HepG2 (cell line): ENCODE data around the gene BZW1. TPM values are rescaled to one million over a fixed set of nuclear protein-coding genes. Genes with fewer than 3 reads are reported as not detected.

Source experiments
- ATAC-seq: fragments of 200-7000 bp; cut with Tn5 transposase; 3 replicates; pipeline ENCODE4 v1.9.1; 2020; ENCODE audit warnings: mild to moderate bottlenecking, moderate library complexity
- BruUV-seq: library from RNA; stranded (reverse); fragments of 400-500 nt; replicated peaks from 2 replicates; lab custom pipeline; 2021; lab: Mats Ljungman, UMichigan
- CTCF ChIA-PET: fragments of 300-600 bp; formaldehyde crosslinking; extraction: SDS; loops from one replicate; lab custom pipeline; 2021; ENCODE audit warnings: low total read pairs, inconsistent platforms, low intra/inter-chr PET ratio; lab: Yijun Ruan, JAX
- POLR2A ChIA-PET: fragments of 350-600 bp; sonication (Branson Sonifier 250); formaldehyde crosslinking; loops from one replicate; lab custom pipeline; 2020; ENCODE audit warnings: antibody characterized with exemption, inconsistent platforms; lab: Yijun Ruan, JAX
- DNase-seq: peaks from one replicate; pipeline ENCODE4 v3.0.0-alpha.2; 2015; ENCODE audit warnings: low spot score
- FAIRE-seq: peaks from 3 replicates; lab custom pipeline; 2011; peaks lifted over from hg19 to GRCh38; lab: Jason Lieb, UNC
- H2AFZ ChIP-seq: one replicate; pipeline ENCODE4 v1.6.1; 2011; ENCODE audit warnings: low read length, inconsistent platforms
- H3K27ac ChIP-seq: fragments of 300-600 bp; 3 replicates; pipeline ENCODE4 v1.8.0; 2011; ENCODE audit warnings: mixed run types, mild to moderate bottlenecking, mixed read lengths, low read length, inconsistent platforms; ENCODE audit not compliant: insufficient read depth; ENCODE audit errors: extremely low read length
- H3K27me3 ChIP-seq, 2 experiments: fragments of 200-600 bp in 1 of 2; 2 replicates in 1 of 2; 3 replicates in 1 of 2; pipeline versions ENCODE4 v1.6.0 to v1.8.0; 2011; ENCODE audit warnings: low read length in 2 of 2, mild to moderate bottlenecking in 2 of 2, moderate library complexity in 2 of 2, inconsistent platforms in 1 of 2; ENCODE audit not compliant: insufficient read depth in 2 of 2, control insufficient read depth in 1 of 2
- H3K36me3 ChIP-seq, 2 experiments: fragments of 200-600 bp in 1 of 2; replicated peaks in 1 of 2; 2 replicates in 1 of 2; 3 replicates in 1 of 2; pipeline versions ENCODE4 v1.5.1 to v1.8.0; 2011; ENCODE audit warnings: low read length in 2 of 2, inconsistent platforms in 1 of 2; ENCODE audit not compliant: insufficient read depth in 2 of 2, control insufficient read depth in 1 of 2
- H3K4me1 ChIP-seq: 2 replicates; pipeline ENCODE4 v1.5.1; 2012; ENCODE audit warnings: low read length, inconsistent platforms; ENCODE audit not compliant: insufficient read depth
- H3K4me2 ChIP-seq: 2 replicates; pipeline ENCODE4 v1.6.0; 2011; ENCODE audit warnings: low read depth, low read length, inconsistent platforms
- H3K4me3 ChIP-seq, 3 experiments: fragments of 200-600 bp in 1 of 3; sonication (generic), shearing (Covaris generic) in 1 of 3; replicated peaks in 1 of 3; 2 replicates each; pipeline ENCODE4 v1.5.1; 2011 to 2016; ENCODE audit warnings: low read length in 3 of 3, inconsistent platforms in 2 of 3, low read depth in 2 of 3, mild to moderate bottlenecking in 2 of 3, control low read depth in 1 of 3, mixed read lengths in 1 of 3; ENCODE audit not compliant: insufficient read depth in 1 of 3
- H3K79me2 ChIP-seq: one replicate; pipeline ENCODE4 v1.6.1; 2011; ENCODE audit warnings: low read length, inconsistent platforms; ENCODE audit not compliant: insufficient read depth
- H3K9ac ChIP-seq: 2 replicates; pipeline ENCODE4 v1.6.0; 2011; ENCODE audit warnings: mild to moderate bottlenecking, low read depth, low read length, inconsistent platforms; ENCODE audit not compliant: insufficient read depth
- H3K9me3 ChIP-seq: 2 replicates; pipeline ENCODE4 v1.5.1; 2012; ENCODE audit warnings: mild to moderate bottlenecking, low read length
- H4K20me1 ChIP-seq: 2 replicates; pipeline ENCODE4 v1.6.0; 2011; ENCODE audit warnings: inconsistent platforms, mild to moderate bottlenecking, low read length, moderate library complexity; ENCODE audit not compliant: insufficient read depth
- ATF4 ChIP-seq, 2 experiments: fragments of 450-650 bp in 1 of 2; sonication (generic) in 1 of 2; formaldehyde crosslinking; IDR thresholded peaks; 2 replicates each; pipeline versions ENCODE4 v1.5.0 to v1.8.0; 2020 to 2022; ENCODE audit warnings: mild to moderate bottlenecking in 1 of 2, missing genetic modification reagents in 1 of 2
- CBFB ChIP-seq: sonication (generic); formaldehyde crosslinking; IDR thresholded peaks from 2 replicates; pipeline ENCODE4 v1.4.0; 2020; ENCODE audit warnings: missing genetic modification reagents
- CHD4 ChIP-seq: fragments of 200-600 bp; sonication (generic); IDR thresholded peaks from 2 replicates; pipeline ENCODE4 v1.7.0; 2017; ENCODE audit warnings: mild to moderate bottlenecking, low read length, borderline replicate concordance
- FOSL2 ChIP-seq: sonication (generic); formaldehyde crosslinking; IDR thresholded peaks from 2 replicates; pipeline ENCODE4 v1.4.0; 2020; ENCODE audit warnings: missing genetic modification reagents
- GRHL1 ChIP-seq: sonication (generic); formaldehyde crosslinking; conservative IDR thresholded peaks from 2 replicates; pipeline ENCODE4 v1.8.0; 2022; ENCODE audit warnings: missing genetic modification reagents
- PPARG ChIP-seq: conservative IDR thresholded peaks from 2 replicates; pipeline ENCODE4 v1.6.1; 2016; ENCODE audit warnings: missing biosample characterization, missing genetic modification reagents
- RARG ChIP-seq: sonication (generic); formaldehyde crosslinking; IDR thresholded peaks from 2 replicates; pipeline ENCODE4 v1.4.0; 2020; ENCODE audit warnings: low read depth, mild to moderate bottlenecking, missing genetic modification reagents
- TBX3 ChIP-seq: fragments of 450-650 bp; IDR thresholded peaks from 2 replicates; pipeline ENCODE4 v1.6.1; 2017; ENCODE audit warnings: antibody characterized with exemption, mild to moderate bottlenecking, inconsistent platforms, borderline replicate concordance
- ZFP82 ChIP-seq: sonication (generic); formaldehyde crosslinking; IDR thresholded peaks from 2 replicates; pipeline ENCODE4 v1.5.1; 2020; ENCODE audit warnings: mild to moderate bottlenecking, missing genetic modification reagents, borderline replicate concordance
- ZNF230 ChIP-seq: sonication (generic); formaldehyde crosslinking; IDR thresholded peaks from 2 replicates; pipeline ENCODE4 v1.4.0; 2020; ENCODE audit warnings: mild to moderate bottlenecking, missing genetic modification reagents
- ZNF326 ChIP-seq: sonication (generic); formaldehyde crosslinking; IDR thresholded peaks from 2 replicates; pipeline ENCODE4 v1.4.0; 2020; ENCODE audit warnings: missing genetic modification reagents, borderline replicate concordance
- ZNF362 ChIP-seq: sonication (generic); formaldehyde crosslinking; IDR thresholded peaks from 2 replicates; pipeline ENCODE4 v1.4.0; 2020; ENCODE audit warnings: missing genetic modification reagents, mild to moderate bottlenecking, borderline replicate concordance
- ZNF432 ChIP-seq: sonication (generic); formaldehyde crosslinking; IDR thresholded peaks from 2 replicates; pipeline ENCODE4 v1.5.0; 2020; ENCODE audit warnings: missing genetic modification reagents, mild to moderate bottlenecking, borderline replicate concordance
- ZNF614 ChIP-seq: IDR thresholded peaks from 2 replicates; pipeline ENCODE4 v1.6.1; 2018; ENCODE audit warnings: missing biosample characterization, missing genetic modification reagents, inconsistent platforms, borderline replicate concordance
- ZNF652 ChIP-seq: IDR thresholded peaks from 2 replicates; pipeline ENCODE4 v1.6.1; 2016; ENCODE audit warnings: low read depth, borderline replicate concordance
- ZNF766 ChIP-seq: sonication (generic); formaldehyde crosslinking; IDR thresholded peaks from 2 replicates; pipeline ENCODE4 v1.5.0; 2020; ENCODE audit warnings: missing genetic modification reagents, borderline replicate concordance
- ZNF776 ChIP-seq: sonication (generic); formaldehyde crosslinking; IDR thresholded peaks from 2 replicates; pipeline ENCODE4 v1.4.0; 2020; ENCODE audit warnings: mild to moderate bottlenecking, missing genetic modification reagents
- WGBS: methylation state at CpG from one replicate; pipeline ENCODE4 v1.1.6; 2017; ENCODE audit warnings: low lambda C conversion rate; 5-methylcytosine and 5-hydroxymethylcytosine counted together
- in situ Hi-C: cut with HindIII; loops from 2 replicates; pipeline ENCODE4 v1.10.0; 2017; ENCODE audit warnings: low pct_unique_long_range_greater_than_20kb; ENCODE audit not compliant: extremely low pct_ligation_motif_present
- intact Hi-C: fragments of 100-400 bp; cut with micrococcal nuclease; formaldehyde crosslinking; loops from one replicate; pipeline ENCODE4 v1.10.0; 2022; ENCODE audit not compliant: unreplicated experiment
- polyA plus RNA-seq, 8 experiments: library from polyadenylated mRNA; depleted of rRNA in 3 of 8; stranded (reverse) in 7 of 8; unstranded in 1 of 8; fragments of >200 nt; fragmentation: Illumina TruSeq in 4 of 8; extraction: Trizol in 4 of 8; gene quantifications; 2 replicates each; pipeline versions ENCODE4 v1.2.1 to v1.2.3, GENCODE V29; 2011 to 2016; ENCODE audit warnings: low read depth in 4 of 8, missing spikeins in 1 of 8, mixed read lengths in 1 of 8; ENCODE audit not compliant: insufficient read depth in 1 of 8
- total RNA-seq, 5 experiments: library from RNA; depleted of rRNA; stranded (reverse); fragments of >200 nt; fragmentation: Illumina TruSeq; extraction: Trizol; gene quantifications; 2 replicates each; pipeline ENCODE4 v1.2.3, GENCODE V29; 2016; ENCODE audit warnings: low read depth in 1 of 5

Gene BZW1
- total and polyA plus RNA-seq, 2 of the 13 experiments (the other 11 are each of a cell fraction or from before 2014, with no cell fraction given): 106 to 384 TPM

GRCh38 chr2:200809506-200810251 is 2.0 kb upstream of the BZW1 start (continued):
- TF ChIP-seq ZNF362 (no peak), ZNF776 (CRISPR knock-in tag) (no peak), ZNF230 (no peak), ZNF766 (CRISPR knock-in tag) (no peak), CHD4 (peak; percentile 84; the same call in 1 of the 2 replicates), RARG (CRISPR knock-in tag) (no peak)
- TF ChIP-seq, all 625 proteins: peak for 6

- POLR2A ChIA-PET: interaction anchor here (0.7 to 2.5 kb wide), 17 partner anchors 11 to 423 kb away, joined by 3 to 25 read pairs (median 5); partner anchors contain the start of genes CLK1, NIF3L1 and PPIL3
- Histone ChIP-seq H3K4me1 (peaks cover 48% of the 10 kb centered on the region), H3K36me3 (peaks cover 7 to 18% of the 10 kb centered on the region in 2 experiments), H3K9me3 (no peaks in the 10 kb centered on the region), H3K79me2 (peaks cover 37% of the 10 kb centered on the region), H2AFZ (peak overlapping the region; percentile 72), H3K4me2 (peak overlapping the region; percentile 98), H3K9ac (peak overlapping the region; percentile 66), H4K20me1 (peaks cover 21% of the 10 kb centered on the region), H3K27ac (peak overlapping the region; percentile 95), H3K4me3 (peak overlapping the region; percentile 89 to 99 (median 92)), H3K27me3 (no peaks in the 10 kb centered on the region; a peak in 1 of 5 replicates)
- no TSS peak for BruUV-seq
- intact Hi-C loops (loop anchor here (2.0 to 5.0 kb wide), 3 partner anchors 54 to 233 kb away; partner anchors contain the start of genes NIF3L1 and PPIL3), in situ Hi-C loops (loop anchor here (5.0 to 25.0 kb wide), 3 partner anchors 68 to 848 kb away; partner anchors contain the start of genes MAIP1 and TYW5)
- FAIRE-seq: peak; percentile 4
- peak; percentile 21 for DNase-seq
- WGBS: 2% methylated on average over 6 of the region's 6 CpGs
- ATAC-seq: peak; percentile 8
- CTCF ChIA-PET: interaction anchor here (3.9 kb wide), 1 partner anchor 97 kb away, joined by 27 read pairs; no protein-coding TSS in a partner anchor
- 0 out of 2 replicates have a peak, but pooled peaks have one; percentile 7 for TF ChIP-seq ZNF652 (CRISPR knock-in tag)
- TF ChIP-seq CBFB (CRISPR knock-in tag): no peak
- no peak for TF ChIP-seq ZNF326 (CRISPR knock-in tag)
- no peak for TF ChIP-seq ZNF614 (CRISPR knock-in tag)
- peak; percentile 70 for TF ChIP-seq PPARG (CRISPR knock-in tag)
- no peak for TF ChIP-seq ZNF432
- TF ChIP-seq ATF4 (CRISPR knock-in tag; IDR thresholded peaks at IDR 0.05): peak in 1 of 2 experiments; percentile 10; a peak in 1 of 4 replicates
- TF ChIP-seq TBX3: no peak
- TF ChIP-seq GRHL1 (CRISPR knock-in tag): no peak
- TF ChIP-seq FOSL2: peak; percentile 61
- no peak for TF ChIP-seq ZFP82 (CRISPR knock-in tag)
Measured at GRCh38 chr2:200810252-200810997, 1.3 kb upstream of the BZW1 start.
